SK-N-SH (cell line): ENCODE measurements around the gene DPEP2. TPM values are rescaled to one million over a fixed set of nuclear protein-coding genes. Genes with fewer than 3 reads are reported as not detected.

Experiments used
- CTCF ChIA-PET: fragments of 300-600, 350-600 bp; formaldehyde crosslinking; extraction: SDS; loops from one replicate; lab custom pipeline; 2021; lab: Yijun Ruan, JAX
- POLR2A ChIA-PET: fragments of 350-600 bp; sonication (Branson Sonifier 250); formaldehyde crosslinking; extraction: SDS; loops from one replicate; lab custom pipeline; 2020; ENCODE audit warnings: antibody characterized with exemption, inconsistent platforms; lab: Yijun Ruan, JAX
- DNase-seq: peaks from one replicate; pipeline ENCODE4 v3.0.0; 2012
- H2AFZ ChIP-seq: fragments of 200-600 bp; sonication (generic); 2 replicates; pipeline ENCODE4 v1.8.1; 2016; ENCODE audit warnings: antibody characterized with exemption, mild to moderate bottlenecking, low read depth
- H3F3A ChIP-seq: fragments of 200-600 bp; sonication (generic); replicated peaks from 2 replicates; pipeline ENCODE3; 2016; ENCODE audit warnings: antibody characterized with exemption, mild to moderate bottlenecking; ENCODE audit not compliant: insufficient read depth
- H3K27ac ChIP-seq, 2 experiments: fragments of 200-500 bp in 1 of 2; fragments of 200-600 bp in 1 of 2; sonication (Bioruptor generic) in 1 of 2; sonication (generic), shearing (Covaris generic) in 1 of 2; 2 replicates each; pipeline versions ENCODE4 v1.5.1 to v1.6.1; 2014 to 2016; ENCODE audit warnings: low read depth in 2 of 2, inconsistent platforms in 1 of 2, low read length in 1 of 2, mild to moderate bottlenecking in 1 of 2, mixed read lengths in 1 of 2
- H3K27me3 ChIP-seq: fragments of 200-600 bp; sonication (generic), shearing (Covaris generic); 2 replicates; pipeline ENCODE4 v1.6.1; 2016; ENCODE audit warnings: mixed run types; ENCODE audit not compliant: insufficient read depth
- H3K36me3 ChIP-seq, 2 experiments: fragments of 200-500 bp in 1 of 2; fragments of 200-600 bp in 1 of 2; sonication (Bioruptor generic) in 1 of 2; sonication (generic) in 1 of 2; replicated peaks in 1 of 2; 2 replicates each; pipeline versions ENCODE3 to v1.5.1; 2014 to 2016; ENCODE audit warnings: low read length in 1 of 2, mild to moderate bottlenecking in 1 of 2; ENCODE audit not compliant: insufficient read depth in 2 of 2, control insufficient read depth in 1 of 2
- H3K4me1 ChIP-seq, 2 experiments: fragments of 200-500 bp in 1 of 2; fragments of 200-600 bp in 1 of 2; sonication (Bioruptor generic) in 1 of 2; sonication (generic), shearing (Covaris generic) in 1 of 2; 2 replicates each; pipeline versions ENCODE4 v1.5.1 to v1.6.1; 2014 to 2016; ENCODE audit warnings: low read depth in 1 of 2, low read length in 1 of 2, mixed run types in 1 of 2; ENCODE audit not compliant: insufficient read depth in 2 of 2, control insufficient read depth in 1 of 2
- H3K4me2 ChIP-seq: fragments of 200-600 bp; sonication (generic), shearing (Covaris generic); 2 replicates; pipeline ENCODE4 v1.6.1; 2017; ENCODE audit warnings: mixed run types
- H3K4me3 ChIP-seq, 2 experiments: fragments of 200-500 bp in 1 of 2; fragments of 200-600 bp in 1 of 2; sonication (Bioruptor generic) in 1 of 2; sonication (generic), shearing (Covaris generic) in 1 of 2; 2 replicates each; pipeline versions ENCODE4 v1.5.1 to v1.8.1; 2014 to 2016; ENCODE audit warnings: low read depth in 2 of 2, inconsistent platforms in 1 of 2, low read length in 1 of 2, mild to moderate bottlenecking in 1 of 2, mixed read lengths in 1 of 2, moderate library complexity in 1 of 2
- H3K79me2 ChIP-seq: fragments of 200-600 bp; sonication (generic); 2 replicates; pipeline ENCODE4 v1.8.1; 2017; ENCODE audit warnings: mild to moderate bottlenecking; ENCODE audit not compliant: insufficient read depth
- H3K9ac ChIP-seq: fragments of 200-600 bp; sonication (generic); 2 replicates; pipeline ENCODE4 v1.6.1; 2017; ENCODE audit warnings: mixed run types
- H3K9me2 ChIP-seq: fragments of 200-600 bp; sonication (generic); 2 replicates; pipeline ENCODE4 v1.6.1; 2017; ENCODE audit warnings: mixed run types
- H3K9me3 ChIP-seq: fragments of 200-600 bp; sonication (generic); 2 replicates; pipeline ENCODE4 v1.6.1; 2017; ENCODE audit warnings: mixed run types, mild to moderate bottlenecking, moderate library complexity
- H4K20me1 ChIP-seq: fragments of 200-600 bp; sonication (generic); 2 replicates; pipeline ENCODE4 v1.6.1; 2017; ENCODE audit warnings: mild to moderate bottlenecking, mixed run types; ENCODE audit not compliant: insufficient read depth
- CTCF ChIP-seq: fragments of 200-600 bp; sonication (generic); IDR thresholded peaks from 2 replicates; pipeline ENCODE4 v1.6.1; 2017; ENCODE audit warnings: antibody characterized with exemption, mild to moderate bottlenecking, moderate library complexity
- EZH2phosphoT487 ChIP-seq: fragments of 200-600 bp; sonication (generic); IDR thresholded peaks from 2 replicates; pipeline ENCODE4 v1.6.1; 2017; ENCODE audit warnings: low read depth, mixed run types, mild to moderate bottlenecking, antibody characterized with exemption, moderate library complexity, borderline replicate concordance
- FOXM1 ChIP-seq: IDR thresholded peaks from 2 replicates; pipeline ENCODE4 v1.4.0; 2012; ENCODE audit warnings: low read depth, mild to moderate bottlenecking
- GABPA ChIP-seq: IDR thresholded peaks from 2 replicates; pipeline ENCODE4 v1.4.0; 2012; ENCODE audit warnings: low read depth, mild to moderate bottlenecking
- GATA2 ChIP-seq: sonication (generic); formaldehyde crosslinking; IDR thresholded peaks from 2 replicates; pipeline ENCODE4 v1.5.0; 2020; ENCODE audit warnings: mild to moderate bottlenecking, missing genetic modification reagents
- MEF2A ChIP-seq: IDR thresholded peaks from 2 replicates; pipeline ENCODE4 v1.4.0; 2012; ENCODE audit warnings: low read depth, borderline replicate concordance
- NRF1 ChIP-seq: IDR thresholded peaks from 2 replicates; pipeline ENCODE4 v1.6.1; 2012; ENCODE audit warnings: low read depth, mild to moderate bottlenecking, low read length
- RAD21 ChIP-seq: IDR thresholded peaks from 2 replicates; pipeline ENCODE4 v1.6.1; 2012; ENCODE audit warnings: mild to moderate bottlenecking, low read length
- RFX5 ChIP-seq: IDR thresholded peaks from 2 replicates; pipeline ENCODE4 v1.6.1; 2012; ENCODE audit warnings: mild to moderate bottlenecking, improper control_type of control experiment, low read length
- SMC3 ChIP-seq: IDR thresholded peaks from 2 replicates; pipeline ENCODE4 v1.6.1; 2012; ENCODE audit warnings: low read depth, low read length, improper control_type of control experiment
- ZBTB33 ChIP-seq: IDR thresholded peaks from 2 replicates; pipeline ENCODE4 v1.4.0; 2012; ENCODE audit warnings: low read depth, borderline replicate concordance
- WGBS: methylation state at CpG from one replicate; pipeline ENCODE4 v1.1.6; 2017; ENCODE audit warnings: low lambda C conversion rate; 5-methylcytosine and 5-hydroxymethylcytosine counted together
- polyA plus RNA-seq, 3 experiments: library from polyadenylated mRNA; depleted of rRNA; stranded (reverse); fragments of >200 nt; gene quantifications; 2 replicates each; pipeline ENCODE4 v1.2.3, GENCODE V29; 2012

The DPEP2 gene
- polyA plus RNA-seq, 1 of the 3 experiments (the other 2 are of a cell fraction) = not detected

GRCh38 chr16:68040506-68041288 is 41.4 kb upstream of the DPEP2 start:
- H4K20me1 ChIP-seq = no peaks in the 10 kb centered on the region
- no peaks in the 10 kb centered on the region for H3K79me2 ChIP-seq
- no peak for TF ChIP-seq NRF1
- no peak for TF ChIP-seq RFX5
- TF ChIP-seq CTCF = peak; percentile 91
- TF ChIP-seq RAD21 = peak; percentile 84
- peak; percentile 69 for TF ChIP-seq SMC3
- H3K9me3 ChIP-seq = no peaks in the 10 kb centered on the region
- H3K27me3 ChIP-seq = no peaks in the 10 kb centered on the region
- H3K4me2 ChIP-seq = no peak overlapping the region
- 73% methylated on average over 13 of the region's 14 CpGs for WGBS
- no peak overlapping the region for H3K9ac ChIP-seq
- peaks cover 0 to 3% of the 10 kb centered on the region in 2 experiments for H3K36me3 ChIP-seq
- no peak overlapping the region for H2AFZ ChIP-seq
- no peaks in the 10 kb centered on the region for H3K9me2 ChIP-seq
- CTCF ChIA-PET = interaction anchor here (0.6 to 3.6 kb wide), 55 partner anchors 8 to 526 kb away, joined by 3 to 29 read pairs (median 5); partner anchors contain the start of genes DDX28, DPEP3, DUS2 and NRN1L
- no peaks in the 10 kb centered on the region for H3F3A ChIP-seq
- no peak overlapping the region for H3K27ac ChIP-seq
- peak; percentile 82 for DNase-seq
- POLR2A ChIA-PET = interaction anchor here (1.2 kb wide), 1 partner anchor 106 kb away, joined by 4 read pairs; no protein-coding TSS in a partner anchor
- H3K4me1 ChIP-seq = no peaks in the 10 kb centered on the region
- no peak overlapping the region for H3K4me3 ChIP-seq

GRCh38 chr16:68037841-68038597 is 38.7 kb upstream of the DPEP2 start:
- no peak for DNase-seq
- ChIA-PET CTCF (interaction anchor here (0.6 to 3.6 kb wide), 5 partner anchors 10 to 223 kb away, joined by 3 to 29 read pairs (median 5); no protein-coding TSS in a partner anchor), POLR2A (no interaction called here)
- no peaks in the 10 kb centered on the region for H3K9me3 ChIP-seq
- TF ChIP-seq MEF2A (no peak), GATA2 (CRISPR knock-in tag) (no peak), EZH2phosphoT487 (no peak), GABPA (no peak), ZBTB33 (no peak), FOXM1 (no peak)
- H3K9me2 ChIP-seq = no peaks in the 10 kb centered on the region
- H3K4me1 ChIP-seq = no peaks in the 10 kb centered on the region
- peaks cover 0 to 3% of the 10 kb centered on the region in 2 experiments for H3K36me3 ChIP-seq
- WGBS = 93% methylated on average over 9 of the region's 9 CpGs
- H2AFZ ChIP-seq = no peak overlapping the region
- no peak overlapping the region for H3K4me2 ChIP-seq
- no peak overlapping the region for H3K4me3 ChIP-seq
- no peaks in the 10 kb centered on the region for H3K27me3 ChIP-seq
- H3K27ac ChIP-seq = no peak overlapping the region
- H4K20me1 ChIP-seq = no peaks in the 10 kb centered on the region
- H3K9ac ChIP-seq = no peak overlapping the region
- H3K79me2 ChIP-seq = no peaks in the 10 kb centered on the region
- no peaks in the 10 kb centered on the region for H3F3A ChIP-seq
